Measurements from ENCODE around the gene ARV1.

Gene ARV1

GRCh38 chr1:230992100-230992774, 13.3 kb downstream of the ARV1 start (continued):
- TF ChIP-seq ZFP3 (CRISPR knock-in tag; IDR thresholded peaks at IDR 0.05) (no peak), OSR1 (CRISPR knock-in tag; IDR thresholded peaks at IDR 0.05) (no peak), BACH2 (CRISPR knock-in tag; IDR thresholded peaks at IDR 0.05; ENCODE audit: borderline replicate concordance) (no peak), PPARA (CRISPR knock-in tag; IDR thresholded peaks at IDR 0.05; ENCODE audit: borderline replicate concordance) (no peak), ZNF8 (CRISPR knock-in tag; IDR thresholded peaks at IDR 0.05) (no peak), TSHZ2 (CRISPR knock-in tag; IDR thresholded peaks at IDR 0.05) (no peak), SNAI2 (CRISPR knock-in tag; IDR thresholded peaks at IDR 0.05) (no peak)

GRCh38 chr1:230994860-230995259, 16.0 kb downstream of the ARV1 start:
- no peak for TF ChIP-seq ZNF70 (CRISPR knock-in tag; IDR thresholded peaks at IDR 0.05)
- TF ChIP-seq TOX (CRISPR knock-in tag; IDR thresholded peaks at IDR 0.05; ENCODE audit: borderline replicate concordance): no peak
- no peak for TF ChIP-seq PATZ1 (CRISPR knock-in tag; IDR thresholded peaks at IDR 0.05; ENCODE audit: borderline replicate concordance)
- TF ChIP-seq PPARA (CRISPR knock-in tag; IDR thresholded peaks at IDR 0.05; ENCODE audit: borderline replicate concordance): no peak
- no peak for TF ChIP-seq SNAI2 (CRISPR knock-in tag; IDR thresholded peaks at IDR 0.05)
- TF ChIP-seq ESRRG (CRISPR knock-in tag; IDR thresholded peaks at IDR 0.05): no peak
- TF ChIP-seq ARNTL (CRISPR knock-in tag; IDR thresholded peaks at IDR 0.05; ENCODE audit: borderline replicate concordance, low read depth): no peak
- TF ChIP-seq ZC3H10 (CRISPR knock-in tag; IDR thresholded peaks at IDR 0.05): no peak
- TF ChIP-seq ZFP3 (CRISPR knock-in tag; IDR thresholded peaks at IDR 0.05): no peak
- no peak for TF ChIP-seq RARB (CRISPR knock-in tag; IDR thresholded peaks at IDR 0.05)
- TF ChIP-seq ZFP30 (CRISPR knock-in tag; IDR thresholded peaks at IDR 0.05): no peak
- no peak for TF ChIP-seq CREB5 (CRISPR knock-in tag; IDR thresholded peaks at IDR 0.05; ENCODE audit: low read depth)
- TF ChIP-seq POU6F1 (CRISPR knock-in tag; IDR thresholded peaks at IDR 0.05; ENCODE audit: borderline replicate concordance, low read depth): no peak
- TF ChIP-seq CSDC2 (CRISPR knock-in tag; IDR thresholded peaks at IDR 0.05): no peak
- no peak for TF ChIP-seq ISL1 (CRISPR knock-in tag; IDR thresholded peaks at IDR 0.05)
- TF ChIP-seq OSR1 (CRISPR knock-in tag; IDR thresholded peaks at IDR 0.05): no peak
- no peak for TF ChIP-seq ZNF8 (CRISPR knock-in tag; IDR thresholded peaks at IDR 0.05)
- no peak for TF ChIP-seq CSRNP3 (CRISPR knock-in tag; IDR thresholded peaks at IDR 0.05)
- no peak for TF ChIP-seq TSHZ2 (CRISPR knock-in tag; IDR thresholded peaks at IDR 0.05)
- no peak for TF ChIP-seq TCF4 (CRISPR knock-in tag; IDR thresholded peaks at IDR 0.05; ENCODE audit: borderline replicate concordance)
- no peak for ATAC-seq
